K562 (cell line): ENCODE data around the gene CAPN2. TPM values are rescaled to one million over a fixed set of nuclear protein-coding genes. Genes with fewer than 3 reads are reported as not detected.

Experiments used
- BCOR ChIP-seq: fragments of 450-650 bp; IDR thresholded peaks from 2 replicates; pipeline ENCODE4 v1.6.1; 2016
- BDP1 ChIP-seq: IDR thresholded peaks from 3 replicates; pipeline ENCODE4 v1.6.1; 2011; ENCODE audit not compliant: insufficient read length, insufficient read depth
- HOXB6 ChIP-seq: fragments of 250-450 bp; sonication (Bioruptor Pico); IDR thresholded peaks from 2 replicates; pipeline ENCODE4 v1.5.1; 2022; ENCODE audit warnings: mild to moderate bottlenecking, borderline replicate concordance
- MBD2 ChIP-seq: sonication (generic); IDR thresholded peaks from 2 replicates; pipeline ENCODE4 v1.6.1; 2016; ENCODE audit warnings: low read depth, borderline replicate concordance
- MTA1 ChIP-seq: fragments of 450-650 bp; IDR thresholded peaks from 2 replicates; pipeline ENCODE4 v1.6.1; 2017; ENCODE audit warnings: borderline replicate concordance
- SMAD4 ChIP-seq: fragments of 250-450 bp; sonication (Bioruptor Pico); conservative IDR thresholded peaks from 2 replicates; pipeline ENCODE4 v1.8.0; 2021; ENCODE audit warnings: inconsistent platforms, mild to moderate bottlenecking, moderate library complexity
- ZFP36 ChIP-seq: fragments of 150-350 bp; IDR thresholded peaks from 2 replicates; pipeline ENCODE4 v1.6.1; 2018; ENCODE audit warnings: low read length, low read depth; ENCODE audit not compliant: partially characterized antibody
- polyA plus RNA-seq, 8 experiments: library from polyadenylated mRNA; depleted of rRNA in 4 of 8; stranded (reverse) in 5 of 8; unstranded in 3 of 8; fragments of >200 nt; fragmentation: Nextera tagmentation in 2 of 8; fragmentation: Illumina TruSeq in 1 of 8; extraction: Ambion mirVana in 2 of 8; extraction: Trizol in 1 of 8; gene quantifications; 2 replicates each; pipeline versions ENCODE4 v1.2.1 to v1.2.3, GENCODE V29; 2011 to 2014; ENCODE audit warnings: inconsistent platforms in 1 of 8, missing spikeins in 1 of 8
- total RNA-seq, 7 experiments: library from RNA; depleted of rRNA in 6 of 7; stranded (reverse); fragments of >200 nt in 6 of 7; fragmentation: Illumina TruSeq in 2 of 7; extraction: Trizol in 2 of 7; gene quantifications; 2 replicates each; pipeline versions ENCODE4 v1.2.1 to v1.2.3, GENCODE V29; 2011 to 2021; ENCODE audit warnings: low replicate concordance in 1 of 7
- TF ChIP-seq, protein P1 (sequence below): fragments of 450-650 bp; IDR thresholded peaks from 2 replicates; pipeline ENCODE4 v1.6.1; 2017; ENCODE audit warnings: antibody characterized with exemption, mild to moderate bottlenecking
- TF ChIP-seq, protein P2 (sequence below): IDR thresholded peaks from 3 replicates; pipeline ENCODE4 v1.6.1; 2011; ENCODE audit warnings: borderline replicate concordance, mild to moderate bottlenecking, moderate library complexity; ENCODE audit not compliant: insufficient read length; ENCODE audit errors: extremely low read depth
- TF ChIP-seq, protein P3 (sequence below): fragments of 150-350 bp; conservative IDR thresholded peaks from 2 replicates; pipeline ENCODE4 v1.6.1; 2014; ENCODE audit warnings: low read length
- TF ChIP-seq, protein P4 (sequence below): fragments of 250-450 bp; sonication (Bioruptor Pico); IDR thresholded peaks from 2 replicates; pipeline ENCODE4 v1.9.0; 2021; ENCODE audit warnings: mild to moderate bottlenecking
- TF ChIP-seq, protein P5 (sequence below), 2 experiments: fragments of 200-800 bp in 1 of 2; sonication (Bioruptor generic) in 1 of 2; sonication (generic) in 1 of 2; formaldehyde crosslinking in 1 of 2; IDR thresholded peaks in 1 of 2; conservative IDR thresholded peaks in 1 of 2; 2 replicates each; pipeline versions ENCODE4 v1.5.0 to v1.6.1; 2016 to 2020; ENCODE audit warnings: missing compliant biosample characterization in 1 of 2, missing genetic modification characterization in 1 of 2, missing genetic modification reagents in 1 of 2

The CAPN2 gene
- total and polyA plus RNA-seq, 9 of the 15 experiments (the other 6 are each of a cell fraction or from before 2014, with no cell fraction given): 24.6 to 157 (median 101) TPM

DNA sequence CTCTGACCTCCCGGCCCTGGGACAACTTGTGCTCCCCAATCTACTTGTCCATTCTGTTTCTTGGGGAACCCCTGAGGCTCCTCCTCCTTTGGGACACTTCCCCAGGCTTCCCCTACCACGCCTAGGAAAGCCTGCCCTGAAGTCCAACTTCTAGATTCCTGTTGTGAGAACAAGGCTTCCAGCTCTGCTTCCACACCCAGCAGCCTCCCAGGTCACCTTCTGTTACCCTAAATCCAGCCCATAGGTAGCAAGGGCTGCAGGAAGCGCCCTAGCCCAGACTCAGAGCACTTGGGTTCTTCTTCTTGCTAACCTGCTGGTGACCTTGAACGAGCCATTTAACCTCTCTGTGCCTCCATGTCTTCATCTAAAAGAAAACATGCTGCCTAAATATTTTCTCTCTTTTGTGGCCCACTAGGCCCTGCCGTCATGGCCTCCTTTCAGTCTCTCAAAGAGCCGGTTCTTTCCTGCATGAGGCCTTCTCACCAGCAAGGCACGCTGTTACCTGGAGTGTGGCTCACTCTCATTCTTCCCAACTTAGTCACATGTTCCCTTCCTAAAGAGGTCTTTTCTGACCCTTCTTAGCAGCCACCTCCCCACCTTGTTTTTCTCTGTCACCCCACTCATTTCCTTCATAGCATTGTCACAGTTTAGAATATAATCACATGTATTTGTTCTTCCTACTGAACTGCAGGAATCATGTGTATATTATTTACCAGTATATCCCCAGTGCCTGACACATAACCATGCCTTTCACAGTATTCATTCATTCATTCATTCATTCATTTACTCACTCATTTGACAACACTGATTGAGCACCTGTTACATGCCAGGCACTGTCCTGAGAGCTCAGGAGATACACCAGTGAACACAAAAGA is 1.4 kb downstream of the CAPN2 start (continued):
- TF ChIP-seq, protein P1, sequence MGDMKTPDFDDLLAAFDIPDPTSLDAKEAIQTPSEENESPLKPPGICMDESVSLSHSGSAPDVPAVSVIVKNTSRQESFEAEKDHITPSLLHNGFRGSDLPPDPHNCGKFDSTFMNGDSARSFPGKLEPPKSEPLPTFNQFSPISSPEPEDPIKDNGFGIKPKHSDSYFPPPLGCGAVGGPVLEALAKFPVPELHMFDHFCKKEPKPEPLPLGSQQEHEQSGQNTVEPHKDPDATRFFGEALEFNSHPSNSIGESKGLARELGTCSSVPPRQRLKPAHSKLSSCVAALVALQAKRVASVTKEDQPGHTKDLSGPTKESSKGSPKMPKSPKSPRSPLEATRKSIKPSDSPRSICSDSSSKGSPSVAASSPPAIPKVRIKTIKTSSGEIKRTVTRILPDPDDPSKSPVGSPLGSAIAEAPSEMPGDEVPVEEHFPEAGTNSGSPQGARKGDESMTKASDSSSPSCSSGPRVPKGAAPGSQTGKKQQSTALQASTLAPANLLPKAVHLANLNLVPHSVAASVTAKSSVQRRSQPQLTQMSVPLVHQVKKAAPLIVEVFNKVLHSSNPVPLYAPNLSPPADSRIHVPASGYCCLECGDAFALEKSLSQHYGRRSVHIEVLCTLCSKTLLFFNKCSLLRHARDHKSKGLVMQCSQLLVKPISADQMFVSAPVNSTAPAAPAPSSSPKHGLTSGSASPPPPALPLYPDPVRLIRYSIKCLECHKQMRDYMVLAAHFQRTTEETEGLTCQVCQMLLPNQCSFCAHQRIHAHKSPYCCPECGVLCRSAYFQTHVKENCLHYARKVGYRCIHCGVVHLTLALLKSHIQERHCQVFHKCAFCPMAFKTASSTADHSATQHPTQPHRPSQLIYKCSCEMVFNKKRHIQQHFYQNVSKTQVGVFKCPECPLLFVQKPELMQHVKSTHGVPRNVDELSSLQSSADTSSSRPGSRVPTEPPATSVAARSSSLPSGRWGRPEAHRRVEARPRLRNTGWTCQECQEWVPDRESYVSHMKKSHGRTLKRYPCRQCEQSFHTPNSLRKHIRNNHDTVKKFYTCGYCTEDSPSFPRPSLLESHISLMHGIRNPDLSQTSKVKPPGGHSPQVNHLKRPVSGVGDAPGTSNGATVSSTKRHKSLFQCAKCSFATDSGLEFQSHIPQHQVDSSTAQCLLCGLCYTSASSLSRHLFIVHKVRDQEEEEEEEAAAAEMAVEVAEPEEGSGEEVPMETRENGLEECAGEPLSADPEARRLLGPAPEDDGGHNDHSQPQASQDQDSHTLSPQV: peak; percentile 64; the same call in 1 of the 2 replicates
- TF ChIP-seq, protein P2, sequence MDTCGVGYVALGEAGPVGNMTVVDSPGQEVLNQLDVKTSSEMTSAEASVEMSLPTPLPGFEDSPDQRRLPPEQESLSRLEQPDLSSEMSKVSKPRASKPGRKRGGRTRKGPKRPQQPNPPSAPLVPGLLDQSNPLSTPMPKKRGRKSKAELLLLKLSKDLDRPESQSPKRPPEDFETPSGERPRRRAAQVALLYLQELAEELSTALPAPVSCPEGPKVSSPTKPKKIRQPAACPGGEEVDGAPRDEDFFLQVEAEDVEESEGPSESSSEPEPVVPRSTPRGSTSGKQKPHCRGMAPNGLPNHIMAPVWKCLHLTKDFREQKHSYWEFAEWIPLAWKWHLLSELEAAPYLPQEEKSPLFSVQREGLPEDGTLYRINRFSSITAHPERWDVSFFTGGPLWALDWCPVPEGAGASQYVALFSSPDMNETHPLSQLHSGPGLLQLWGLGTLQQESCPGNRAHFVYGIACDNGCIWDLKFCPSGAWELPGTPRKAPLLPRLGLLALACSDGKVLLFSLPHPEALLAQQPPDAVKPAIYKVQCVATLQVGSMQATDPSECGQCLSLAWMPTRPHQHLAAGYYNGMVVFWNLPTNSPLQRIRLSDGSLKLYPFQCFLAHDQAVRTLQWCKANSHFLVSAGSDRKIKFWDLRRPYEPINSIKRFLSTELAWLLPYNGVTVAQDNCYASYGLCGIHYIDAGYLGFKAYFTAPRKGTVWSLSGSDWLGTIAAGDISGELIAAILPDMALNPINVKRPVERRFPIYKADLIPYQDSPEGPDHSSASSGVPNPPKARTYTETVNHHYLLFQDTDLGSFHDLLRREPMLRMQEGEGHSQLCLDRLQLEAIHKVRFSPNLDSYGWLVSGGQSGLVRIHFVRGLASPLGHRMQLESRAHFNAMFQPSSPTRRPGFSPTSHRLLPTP: no peak
- TF ChIP-seq MTA1 (0 out of 2 replicates have a peak, but pooled peaks have one; percentile 25), ZFP36 (peak; percentile 39), MBD2 (no peak), BCOR (peak; percentile 68; the same call in 1 of the 2 replicates), SMAD4 (no peak), BDP1 (no peak), HOXB6 (CRISPR knock-in tag) (no peak)
- TF ChIP-seq, protein P3, sequence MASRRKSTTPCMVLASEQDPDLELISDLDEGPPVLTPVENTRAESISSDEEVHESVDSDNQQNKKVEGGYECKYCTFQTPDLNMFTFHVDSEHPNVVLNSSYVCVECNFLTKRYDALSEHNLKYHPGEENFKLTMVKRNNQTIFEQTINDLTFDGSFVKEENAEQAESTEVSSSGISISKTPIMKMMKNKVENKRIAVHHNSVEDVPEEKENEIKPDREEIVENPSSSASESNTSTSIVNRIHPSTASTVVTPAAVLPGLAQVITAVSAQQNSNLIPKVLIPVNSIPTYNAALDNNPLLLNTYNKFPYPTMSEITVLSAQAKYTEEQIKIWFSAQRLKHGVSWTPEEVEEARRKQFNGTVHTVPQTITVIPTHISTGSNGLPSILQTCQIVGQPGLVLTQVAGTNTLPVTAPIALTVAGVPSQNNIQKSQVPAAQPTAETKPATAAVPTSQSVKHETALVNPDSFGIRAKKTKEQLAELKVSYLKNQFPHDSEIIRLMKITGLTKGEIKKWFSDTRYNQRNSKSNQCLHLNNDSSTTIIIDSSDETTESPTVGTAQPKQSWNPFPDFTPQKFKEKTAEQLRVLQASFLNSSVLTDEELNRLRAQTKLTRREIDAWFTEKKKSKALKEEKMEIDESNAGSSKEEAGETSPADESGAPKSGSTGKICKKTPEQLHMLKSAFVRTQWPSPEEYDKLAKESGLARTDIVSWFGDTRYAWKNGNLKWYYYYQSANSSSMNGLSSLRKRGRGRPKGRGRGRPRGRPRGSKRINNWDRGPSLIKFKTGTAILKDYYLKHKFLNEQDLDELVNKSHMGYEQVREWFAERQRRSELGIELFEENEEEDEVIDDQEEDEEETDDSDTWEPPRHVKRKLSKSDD: no peak
- TF ChIP-seq, protein P4, sequence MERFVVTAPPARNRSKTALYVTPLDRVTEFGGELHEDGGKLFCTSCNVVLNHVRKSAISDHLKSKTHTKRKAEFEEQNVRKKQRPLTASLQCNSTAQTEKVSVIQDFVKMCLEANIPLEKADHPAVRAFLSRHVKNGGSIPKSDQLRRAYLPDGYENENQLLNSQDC: no peak
- TF ChIP-seq, protein P5, sequence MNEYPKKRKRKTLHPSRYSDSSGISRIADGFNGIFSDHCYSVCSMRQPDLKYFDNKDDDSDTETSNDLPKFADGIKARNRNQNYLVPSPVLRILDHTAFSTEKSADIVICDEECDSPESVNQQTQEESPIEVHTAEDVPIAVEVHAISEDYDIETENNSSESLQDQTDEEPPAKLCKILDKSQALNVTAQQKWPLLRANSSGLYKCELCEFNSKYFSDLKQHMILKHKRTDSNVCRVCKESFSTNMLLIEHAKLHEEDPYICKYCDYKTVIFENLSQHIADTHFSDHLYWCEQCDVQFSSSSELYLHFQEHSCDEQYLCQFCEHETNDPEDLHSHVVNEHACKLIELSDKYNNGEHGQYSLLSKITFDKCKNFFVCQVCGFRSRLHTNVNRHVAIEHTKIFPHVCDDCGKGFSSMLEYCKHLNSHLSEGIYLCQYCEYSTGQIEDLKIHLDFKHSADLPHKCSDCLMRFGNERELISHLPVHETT (CRISPR knock-in tag; conservative IDR thresholded peaks at IDR 0.05 in 1 of 2, IDR thresholded peaks at IDR 0.05 in 1 of 2): 0 out of 4 replicates have a peak, but pooled peaks of 1 of the 2 experiments have one; percentile 26
